GM23338 (cell line): Measurements from ENCODE around the gene TNS3. TPM values are rescaled to one million over a fixed set of nuclear protein-coding genes. Genes with fewer than 3 reads are reported as not detected.

Experiments
- ATAC-seq: fragments of 200-7000 bp; cut with Tn5 transposase; 3 replicates; pipeline ENCODE4 v1.9.1; 2020
- DNase-seq: peaks from one replicate; pipeline ENCODE4 v3.0.0-alpha.2; 2015; ENCODE audit warnings: low spot score
- H2AFZ ChIP-seq: fragments of 200-600 bp; sonication (generic); 2 replicates; pipeline ENCODE4 v1.8.0; 2016; ENCODE audit warnings: antibody characterized with exemption, mild to moderate bottlenecking, moderate library complexity
- H3F3A ChIP-seq: fragments of 200-600 bp; sonication (generic); replicated peaks from 2 replicates; pipeline ENCODE4 v1.8.0; 2017; ENCODE audit warnings: antibody characterized with exemption, mixed run types, low read depth
- H3K27ac ChIP-seq: fragments of 200-600 bp; sonication (generic); 2 replicates; pipeline ENCODE4 v1.6.1; 2016; ENCODE audit warnings: low read depth
- H3K27me3 ChIP-seq: fragments of 200-600 bp; sonication (generic); 2 replicates; pipeline ENCODE4 v1.8.0; 2016; ENCODE audit warnings: mild to moderate bottlenecking, mixed run types, moderate library complexity; ENCODE audit not compliant: insufficient read depth
- H3K36me3 ChIP-seq: fragments of 200-600 bp; sonication (generic); 2 replicates; pipeline ENCODE4 v1.8.0; 2016; ENCODE audit warnings: mild to moderate bottlenecking; ENCODE audit not compliant: insufficient read depth
- H3K4me1 ChIP-seq: fragments of 200-600 bp; sonication (generic); 2 replicates; pipeline ENCODE4 v1.8.0; 2016; ENCODE audit warnings: mild to moderate bottlenecking, moderate library complexity; ENCODE audit not compliant: insufficient read depth
- H3K4me2 ChIP-seq: fragments of 200-600 bp; sonication (generic); 2 replicates; pipeline ENCODE4 v1.7.1; 2017; ENCODE audit warnings: mixed run types
- H3K4me3 ChIP-seq: fragments of 200-600 bp; sonication (generic); 2 replicates; pipeline ENCODE4 v1.6.1; 2016; ENCODE audit warnings: mixed run types
- H3K79me2 ChIP-seq: fragments of 200-600 bp; sonication (generic); replicated peaks from 2 replicates; pipeline ENCODE4 v1.8.0; 2017; ENCODE audit warnings: mild to moderate bottlenecking; ENCODE audit not compliant: insufficient read depth
- H3K9me2 ChIP-seq: fragments of 200-600 bp; sonication (generic); 2 replicates; pipeline ENCODE4 v1.8.0; 2017; ENCODE audit not compliant: insufficient read depth
- H4K20me1 ChIP-seq: fragments of 200-600 bp; sonication (generic); replicated peaks from 2 replicates; pipeline ENCODE4 v1.8.0; 2017; ENCODE audit warnings: mild to moderate bottlenecking; ENCODE audit not compliant: insufficient read depth
- H3K27ac Mint-ChIP-seq: 2 replicates; pipeline ENCODE4 v1.8.0; 2020; ENCODE audit warnings: inconsistent platforms, mild to moderate bottlenecking, moderate library complexity, mixed read lengths
- H3K27me3 Mint-ChIP-seq: 3 replicates; pipeline ENCODE4 v1.8.0; 2022; ENCODE audit warnings: low read depth, mild to moderate bottlenecking, moderate library complexity, mixed read lengths, inconsistent platforms; ENCODE audit not compliant: insufficient read depth, poor library complexity
- H3K36me3 Mint-ChIP-seq: 3 replicates; pipeline ENCODE4 v1.8.0; 2021; ENCODE audit warnings: low read depth, mild to moderate bottlenecking, inconsistent platforms, moderate library complexity, mixed read lengths
- H3K4me1 Mint-ChIP-seq: 3 replicates; pipeline ENCODE4 v1.8.0; 2020; ENCODE audit warnings: mild to moderate bottlenecking, inconsistent platforms, mixed read lengths
- H3K4me3 Mint-ChIP-seq: 3 replicates; pipeline ENCODE4 v1.8.0; 2021; ENCODE audit warnings: moderate library complexity, mild to moderate bottlenecking, inconsistent platforms, mixed read lengths
- H3K9me3 Mint-ChIP-seq: 3 replicates; pipeline ENCODE4 v1.8.0; 2020; ENCODE audit warnings: moderate library complexity, mild to moderate bottlenecking, inconsistent platforms, mixed read lengths
- CREB1 ChIP-seq: fragments of 250-450 bp; sonication (Bioruptor Pico); IDR thresholded peaks from 2 replicates; pipeline ENCODE4 v1.5.0; 2020; ENCODE audit warnings: low read depth, mild to moderate bottlenecking, moderate library complexity
- EZH2 ChIP-seq: fragments of 200-600 bp; sonication (generic); IDR thresholded peaks from one replicate; pipeline ENCODE4 v1.8.0; 2017; ENCODE audit warnings: antibody characterized with exemption, mild to moderate bottlenecking, low read depth; ENCODE audit not compliant: unreplicated experiment
- EZH2phosphoT487 ChIP-seq: fragments of 200-600 bp; sonication (generic); IDR thresholded peaks from one replicate; pipeline ENCODE4 v1.8.1; 2018; ENCODE audit warnings: antibody characterized with exemption; ENCODE audit not compliant: unreplicated experiment
- NANOG ChIP-seq: IDR thresholded peaks from 2 replicates; pipeline ENCODE4 v1.6.1; 2016; ENCODE audit warnings: antibody characterized with exemption, borderline replicate concordance
- POLR2AphosphoS5 ChIP-seq: IDR thresholded peaks from 2 replicates; pipeline ENCODE4 v1.6.1; 2016; ENCODE audit warnings: antibody characterized with exemption, low read depth
- ZNF114 ChIP-seq: fragments of 250-450 bp; sonication (Bioruptor Pico); IDR thresholded peaks from 2 replicates; pipeline ENCODE4 v1.5.0; 2020; ENCODE audit warnings: mild to moderate bottlenecking, moderate library complexity
- ZNF462 ChIP-seq: fragments of 250-450 bp; sonication (Bioruptor Pico); IDR thresholded peaks from 2 replicates; pipeline ENCODE4 v1.5.0; 2020; ENCODE audit warnings: mild to moderate bottlenecking, moderate library complexity
- polyA plus RNA-seq: library from polyadenylated mRNA; unstranded; fragments of >200 nt; fragmentation: Nextera tagmentation; extraction: Ambion mirVana; gene quantifications from 2 replicates; pipeline ENCODE4 v1.2.1, GENCODE V29; 2016
- total RNA-seq: library from RNA; depleted of rRNA; stranded (reverse); fragments of >200 nt; shearing (Covaris generic); gene quantifications from 2 replicates; pipeline ENCODE4 v1.2.3, GENCODE V29; 2014

The TNS3 gene
- total and polyA plus RNA-seq, 2 experiments from 2014 or later = 6.2 to 28.7 TPM

GRCh38 chr7:47346377-47346914 is 235.5 kb downstream of the TNS3 start (continued):
- TF ChIP-seq ZNF462 = no peak
- TF ChIP-seq CREB1 (CRISPR knock-in tag) = no peak
- TF ChIP-seq POLR2AphosphoS5 = no peak

GRCh38 chr7:47345857-47346298 is 236.0 kb downstream of the TNS3 start:
- no peak overlapping the region for H3K4me3 ChIP-seq
- no peaks in the 10 kb centered on the region for H3K36me3 ChIP-seq
- Mint-ChIP-seq H3K4me3 (no peak overlapping the region), H3K4me1 (peaks cover 5% of the 10 kb centered on the region; the same call in 2 of the 3 replicates), H3K36me3 (no peaks in the 10 kb centered on the region), H3K9me3 (no peaks in the 10 kb centered on the region), H3K27me3 (no peaks in the 10 kb centered on the region), H3K27ac (no peak overlapping the region)
- H3K4me2 ChIP-seq = no peak overlapping the region
- DNase-seq = no peak
- TF ChIP-seq EZH2 = no peak
- TF ChIP-seq EZH2phosphoT487 = no peak
- no peak for TF ChIP-seq CREB1 (CRISPR knock-in tag)
- TF ChIP-seq NANOG = no peak
- TF ChIP-seq POLR2AphosphoS5 = no peak
- TF ChIP-seq ZNF114 (CRISPR knock-in tag) = no peak
- no peak overlapping the region for H2AFZ ChIP-seq
- H3K9me2 ChIP-seq = no peaks in the 10 kb centered on the region
- no peaks in the 10 kb centered on the region for H3K4me1 ChIP-seq
- H3K27me3 ChIP-seq = no peaks in the 10 kb centered on the region
- no peaks in the 10 kb centered on the region for H4K20me1 ChIP-seq
- no peaks in the 10 kb centered on the region for H3F3A ChIP-seq
- no peak overlapping the region for H3K27ac ChIP-seq
- ATAC-seq = no peak
- no peaks in the 10 kb centered on the region for H3K79me2 ChIP-seq
